Prostate gland (tissue), 2 donors: Measurements from ENCODE around the gene LRRC32.

Source experiments
- POLR2A ChIP-seq: fragments of 450-650 bp; IDR thresholded peaks from one replicate; pipeline ENCODE4 v1.6.1; 2016; ENCODE audit warnings: antibody characterized with exemption, mild to moderate bottlenecking
- POLR2AphosphoS5 ChIP-seq: sonication (generic); formaldehyde crosslinking; IDR thresholded peaks from one replicate; pipeline ENCODE4 v1.6.1; 2017; ENCODE audit warnings: antibody characterized with exemption
- TF ChIP-seq, protein P1 (sequence below), 4 experiments: fragments of 200-600 bp in 2 of 4; fragments of 450-650 bp in 2 of 4; sonication (generic) in 2 of 4; IDR thresholded peaks; 1 replicate in 3 of 4; 2 replicates in 1 of 4; pipeline ENCODE4 v1.5.1; 2016 to 2019; ENCODE audit warnings: antibody characterized with exemption in 4 of 4, mild to moderate bottlenecking in 2 of 4, moderate library complexity in 2 of 4

DNA sequence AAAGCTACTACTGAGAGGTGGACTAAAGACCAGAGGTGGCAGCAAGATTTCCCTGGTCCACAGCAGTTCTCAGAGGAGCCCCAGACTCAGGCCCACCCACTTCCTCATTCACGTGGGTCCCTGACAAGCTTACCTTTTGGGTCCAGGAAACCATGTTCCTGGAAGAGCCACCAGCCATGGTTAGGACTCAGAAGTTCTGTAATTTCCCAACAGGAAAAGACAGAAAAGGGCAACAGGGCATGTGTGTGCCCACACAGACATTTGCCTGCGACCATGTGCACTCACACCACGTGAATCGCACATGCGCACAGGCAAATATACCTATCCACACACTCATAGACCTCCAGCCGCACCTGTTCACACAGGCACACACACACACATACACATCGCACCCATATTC, 42.9 kb downstream of the LRRC32 start:
- TF ChIP-seq, protein P1, sequence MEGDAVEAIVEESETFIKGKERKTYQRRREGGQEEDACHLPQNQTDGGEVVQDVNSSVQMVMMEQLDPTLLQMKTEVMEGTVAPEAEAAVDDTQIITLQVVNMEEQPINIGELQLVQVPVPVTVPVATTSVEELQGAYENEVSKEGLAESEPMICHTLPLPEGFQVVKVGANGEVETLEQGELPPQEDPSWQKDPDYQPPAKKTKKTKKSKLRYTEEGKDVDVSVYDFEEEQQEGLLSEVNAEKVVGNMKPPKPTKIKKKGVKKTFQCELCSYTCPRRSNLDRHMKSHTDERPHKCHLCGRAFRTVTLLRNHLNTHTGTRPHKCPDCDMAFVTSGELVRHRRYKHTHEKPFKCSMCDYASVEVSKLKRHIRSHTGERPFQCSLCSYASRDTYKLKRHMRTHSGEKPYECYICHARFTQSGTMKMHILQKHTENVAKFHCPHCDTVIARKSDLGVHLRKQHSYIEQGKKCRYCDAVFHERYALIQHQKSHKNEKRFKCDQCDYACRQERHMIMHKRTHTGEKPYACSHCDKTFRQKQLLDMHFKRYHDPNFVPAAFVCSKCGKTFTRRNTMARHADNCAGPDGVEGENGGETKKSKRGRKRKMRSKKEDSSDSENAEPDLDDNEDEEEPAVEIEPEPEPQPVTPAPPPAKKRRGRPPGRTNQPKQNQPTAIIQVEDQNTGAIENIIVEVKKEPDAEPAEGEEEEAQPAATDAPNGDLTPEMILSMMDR (IDR thresholded peaks at IDR 0.05): no peak
- TF ChIP-seq POLR2A (no peak), POLR2AphosphoS5 (no peak)
